ENCODE measurements around the gene SACM1L.

The SACM1L gene

DNA sequence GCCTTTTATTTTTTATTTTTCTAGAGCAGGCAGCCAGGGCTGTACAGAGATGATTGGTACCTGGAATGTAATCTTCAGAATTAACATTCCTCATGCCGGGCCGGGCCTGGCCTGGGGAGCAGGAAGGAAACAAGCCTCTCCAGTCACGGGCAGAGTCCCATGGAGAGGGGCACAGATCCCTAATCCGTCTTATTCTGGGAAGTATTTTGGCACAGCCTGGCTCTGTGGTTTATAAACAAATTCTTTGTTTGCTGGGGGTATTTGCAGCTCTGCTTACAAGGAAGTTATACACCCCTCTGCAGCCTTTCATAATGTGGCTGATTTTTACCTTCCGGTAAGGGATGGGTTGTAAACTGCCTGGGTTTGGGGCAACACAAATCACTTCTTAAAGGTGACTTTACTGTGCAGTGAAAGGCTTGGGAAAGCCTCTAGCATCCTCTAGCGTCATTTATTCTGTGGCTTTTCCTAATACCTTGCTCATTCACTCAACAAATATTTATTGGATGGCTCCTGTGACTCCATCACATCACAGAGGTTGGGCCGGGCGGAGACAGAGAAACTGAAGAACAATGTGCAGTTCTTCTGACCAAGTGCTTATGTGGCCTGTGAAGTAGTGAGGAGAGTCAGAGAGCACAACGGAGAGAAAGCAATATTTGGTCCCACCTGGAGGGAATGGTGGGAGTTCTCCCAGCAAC lies 104.4 kb downstream of the SACM1L start:
- DNase-seq (ENCODE audit: low read depth), result no peak
- H3K4me3 ChIP-seq (ENCODE audit: low read depth, low read length), result no peak overlapping the region
- TF ChIP-seq MYC (IDR thresholded peaks at IDR 0.05; ENCODE audit: low read depth, low read length), result no peak
- TF ChIP-seq, protein P1, sequence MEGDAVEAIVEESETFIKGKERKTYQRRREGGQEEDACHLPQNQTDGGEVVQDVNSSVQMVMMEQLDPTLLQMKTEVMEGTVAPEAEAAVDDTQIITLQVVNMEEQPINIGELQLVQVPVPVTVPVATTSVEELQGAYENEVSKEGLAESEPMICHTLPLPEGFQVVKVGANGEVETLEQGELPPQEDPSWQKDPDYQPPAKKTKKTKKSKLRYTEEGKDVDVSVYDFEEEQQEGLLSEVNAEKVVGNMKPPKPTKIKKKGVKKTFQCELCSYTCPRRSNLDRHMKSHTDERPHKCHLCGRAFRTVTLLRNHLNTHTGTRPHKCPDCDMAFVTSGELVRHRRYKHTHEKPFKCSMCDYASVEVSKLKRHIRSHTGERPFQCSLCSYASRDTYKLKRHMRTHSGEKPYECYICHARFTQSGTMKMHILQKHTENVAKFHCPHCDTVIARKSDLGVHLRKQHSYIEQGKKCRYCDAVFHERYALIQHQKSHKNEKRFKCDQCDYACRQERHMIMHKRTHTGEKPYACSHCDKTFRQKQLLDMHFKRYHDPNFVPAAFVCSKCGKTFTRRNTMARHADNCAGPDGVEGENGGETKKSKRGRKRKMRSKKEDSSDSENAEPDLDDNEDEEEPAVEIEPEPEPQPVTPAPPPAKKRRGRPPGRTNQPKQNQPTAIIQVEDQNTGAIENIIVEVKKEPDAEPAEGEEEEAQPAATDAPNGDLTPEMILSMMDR (IDR thresholded peaks at IDR 0.05; ENCODE audit: low read depth, low read length), result no peak
- TF ChIP-seq POLR2A (IDR thresholded peaks at IDR 0.05; ENCODE audit: extremely low read depth, insufficient read length), result no peak
- TF ChIP-seq MAX (IDR thresholded peaks at IDR 0.05; ENCODE audit: low read depth, low read length), result no peak

- DNase-seq (ENCODE audit: low read depth), result no peak
- TF ChIP-seq MAX (IDR thresholded peaks at IDR 0.05; ENCODE audit: low read depth, low read length) (no peak), POLR2A (IDR thresholded peaks at IDR 0.05; ENCODE audit: extremely low read depth, insufficient read length) (no peak), MYC (IDR thresholded peaks at IDR 0.05; ENCODE audit: low read depth, low read length) (no peak)
- TF ChIP-seq, protein P1 (IDR thresholded peaks at IDR 0.05; ENCODE audit: low read depth, low read length), result no peak
- H3K4me3 ChIP-seq (ENCODE audit: low read depth, low read length), result no peak overlapping the region
Observed at GRCh38 chr3:45794177-45794560, 105.0 kb downstream of the SACM1L start.

- H3K4me3 ChIP-seq (ENCODE audit: low read depth, low read length), result no peak overlapping the region
- no peak for DNase-seq (ENCODE audit: low read depth)
- TF ChIP-seq, protein P1 (IDR thresholded peaks at IDR 0.05; ENCODE audit: low read depth, low read length), result no peak
- no peak for TF ChIP-seq MAX (IDR thresholded peaks at IDR 0.05; ENCODE audit: low read depth, low read length)
- no peak for TF ChIP-seq MYC (IDR thresholded peaks at IDR 0.05; ENCODE audit: low read depth, low read length)
- no peak for TF ChIP-seq POLR2A (IDR thresholded peaks at IDR 0.05; ENCODE audit: extremely low read depth, insufficient read length)
Observed at GRCh38 chr3:45794660-45795059, 105.5 kb downstream of the SACM1L start.

Measured in NB4 (cell line).